ENCODE measurements around the gene FTCD.

DNA sequence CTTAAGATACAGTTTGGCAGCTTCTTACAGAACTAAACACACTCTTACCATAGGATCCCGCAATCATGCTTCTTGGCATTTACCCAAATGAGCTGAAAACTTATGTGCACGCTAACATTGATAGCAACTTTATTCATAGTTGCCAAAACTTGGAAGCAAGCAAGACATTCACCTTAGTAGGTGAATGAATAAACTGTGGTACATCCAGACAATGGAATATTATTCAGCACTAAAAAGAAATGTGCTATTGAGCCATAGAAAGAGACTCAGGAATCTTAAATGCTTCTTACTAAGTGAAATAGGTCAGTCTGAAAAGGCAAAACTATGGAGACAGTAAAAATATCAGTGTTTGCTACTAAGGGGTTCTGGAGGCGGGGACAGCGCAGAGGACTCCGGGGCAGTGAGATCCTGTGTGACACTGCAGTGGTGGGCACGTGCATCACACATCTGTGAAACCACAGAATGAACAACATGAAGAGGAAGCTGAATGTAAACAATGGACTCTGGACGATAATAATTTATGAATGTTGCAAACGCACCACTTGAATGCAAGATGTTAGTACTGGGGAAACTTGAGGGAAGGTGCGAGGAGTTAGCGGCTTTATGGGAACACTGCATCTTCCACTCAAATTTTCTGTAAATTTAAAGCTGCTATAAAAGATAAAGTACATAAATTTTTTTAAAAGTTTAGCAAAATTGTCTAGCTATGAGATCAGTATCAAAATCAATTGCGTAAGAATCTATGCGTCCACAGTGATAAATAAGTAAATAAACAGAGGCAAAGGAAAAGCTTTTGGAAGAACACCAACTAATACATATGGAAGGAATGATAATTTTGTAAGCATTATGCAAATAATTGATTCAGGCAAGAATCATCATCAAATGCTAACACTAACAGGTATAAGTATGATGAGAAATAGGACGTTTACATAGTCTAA, 44.3 kb upstream of the FTCD start:
- TF ChIP-seq, protein P1, sequence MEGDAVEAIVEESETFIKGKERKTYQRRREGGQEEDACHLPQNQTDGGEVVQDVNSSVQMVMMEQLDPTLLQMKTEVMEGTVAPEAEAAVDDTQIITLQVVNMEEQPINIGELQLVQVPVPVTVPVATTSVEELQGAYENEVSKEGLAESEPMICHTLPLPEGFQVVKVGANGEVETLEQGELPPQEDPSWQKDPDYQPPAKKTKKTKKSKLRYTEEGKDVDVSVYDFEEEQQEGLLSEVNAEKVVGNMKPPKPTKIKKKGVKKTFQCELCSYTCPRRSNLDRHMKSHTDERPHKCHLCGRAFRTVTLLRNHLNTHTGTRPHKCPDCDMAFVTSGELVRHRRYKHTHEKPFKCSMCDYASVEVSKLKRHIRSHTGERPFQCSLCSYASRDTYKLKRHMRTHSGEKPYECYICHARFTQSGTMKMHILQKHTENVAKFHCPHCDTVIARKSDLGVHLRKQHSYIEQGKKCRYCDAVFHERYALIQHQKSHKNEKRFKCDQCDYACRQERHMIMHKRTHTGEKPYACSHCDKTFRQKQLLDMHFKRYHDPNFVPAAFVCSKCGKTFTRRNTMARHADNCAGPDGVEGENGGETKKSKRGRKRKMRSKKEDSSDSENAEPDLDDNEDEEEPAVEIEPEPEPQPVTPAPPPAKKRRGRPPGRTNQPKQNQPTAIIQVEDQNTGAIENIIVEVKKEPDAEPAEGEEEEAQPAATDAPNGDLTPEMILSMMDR (IDR thresholded peaks at IDR 0.05; ENCODE audit: control extremely low read depth in 1 of 3, insufficient read depth in 1 of 3, low read depth in 1 of 3, low read length in 3 of 3) = no peak
- no peak for TF ChIP-seq POLR2AphosphoS5 (IDR thresholded peaks at IDR 0.05; ENCODE audit: low read depth, low read length)
- no peak for TF ChIP-seq JUN (IDR thresholded peaks at IDR 0.05; ENCODE audit: low read depth, low read length)
- TF ChIP-seq CBX5 (IDR thresholded peaks at IDR 0.05; ENCODE audit: low read depth, low read length) = no peak
- TF ChIP-seq EP300 (IDR thresholded peaks at IDR 0.05; ENCODE audit: borderline replicate concordance in 1 of 2, low read depth in 2 of 2, low read length in 2 of 2) = no peak

Data from H1 (cell line).